ENCODE measurements around the gene CCDC91.
"Not testable (repeated sequence)": the region's sequence is repeated elsewhere in the genome, so short reads cannot be mapped to it uniquely, and the experiment has no call there.

CCDC91 gene

DNA sequence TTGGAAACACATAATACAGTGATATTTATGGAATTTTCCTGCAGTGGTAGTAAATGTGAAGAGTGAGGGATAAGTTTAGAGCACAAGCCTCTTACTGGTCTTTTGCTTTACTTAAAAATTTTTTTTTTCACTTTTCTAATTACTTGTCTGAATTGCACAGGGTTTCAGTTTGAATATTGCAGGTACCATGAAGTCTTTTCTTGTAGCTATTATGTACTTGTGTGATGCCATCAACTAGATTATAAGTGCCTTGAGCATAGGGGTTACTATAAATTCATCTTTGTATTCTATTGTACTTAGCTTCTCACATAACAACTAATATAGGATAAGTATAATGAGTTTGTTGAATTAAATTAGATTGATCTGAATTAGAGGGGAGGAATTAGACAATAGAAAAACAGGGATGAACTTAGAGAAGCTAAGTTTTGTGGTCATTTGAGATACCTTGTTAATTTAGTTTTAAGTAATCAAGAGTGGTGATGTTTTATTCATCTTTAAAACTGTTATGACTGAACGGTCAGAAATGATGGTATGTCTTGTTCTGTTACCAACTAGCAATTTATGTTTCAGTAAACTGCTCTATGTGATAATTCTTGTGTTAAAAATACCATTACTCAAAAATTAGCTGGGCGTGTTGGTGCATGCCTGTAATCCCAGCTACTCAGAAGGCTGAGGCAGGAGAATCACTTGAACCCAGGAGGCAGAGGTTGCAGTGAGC lies 42.1 kb downstream of the CCDC91 start:
- no peak for DNase-seq (ENCODE audit: low spot score)

DNA sequence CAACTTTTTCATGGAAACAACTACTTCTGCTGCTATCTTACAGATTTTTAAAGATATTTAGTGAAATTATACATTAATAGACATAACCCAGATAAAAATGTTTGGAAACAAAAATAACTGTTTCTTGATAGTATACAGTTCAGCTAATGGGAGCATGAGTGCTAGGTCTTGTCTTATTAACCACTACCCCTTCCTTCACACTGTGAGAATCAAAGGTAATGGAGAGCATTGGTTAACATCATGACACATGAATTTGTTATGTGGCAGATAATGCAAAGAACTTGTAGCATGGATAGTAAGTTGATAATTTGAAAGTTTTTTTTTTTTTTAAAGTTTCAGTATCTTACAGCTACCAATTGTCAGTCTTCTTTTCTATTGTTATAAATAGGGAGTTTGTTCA lies 44.2 kb downstream of the CCDC91 start:
- no peak for DNase-seq (ENCODE audit: low spot score)

DNA sequence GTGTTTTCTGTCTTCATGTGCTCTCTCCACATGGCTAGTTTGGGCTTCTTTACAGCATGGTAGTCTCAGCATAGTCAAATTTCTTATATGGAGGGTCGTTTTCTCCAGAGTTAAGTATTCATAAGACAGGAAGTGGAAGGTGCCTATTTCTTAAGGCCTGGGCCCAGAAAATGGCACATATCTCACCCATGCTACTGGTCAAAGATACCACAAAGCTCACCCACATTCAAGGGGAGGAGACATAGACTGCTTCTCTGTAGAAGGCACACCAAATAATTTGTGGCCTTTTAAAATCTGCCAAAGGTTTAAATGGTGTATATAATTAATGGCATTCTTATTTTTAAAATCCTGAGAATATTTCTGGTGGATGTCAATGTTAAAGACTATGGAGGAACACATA lies 44.8 kb downstream of the CCDC91 start:
- no peak for DNase-seq (ENCODE audit: low spot score)

DNA sequence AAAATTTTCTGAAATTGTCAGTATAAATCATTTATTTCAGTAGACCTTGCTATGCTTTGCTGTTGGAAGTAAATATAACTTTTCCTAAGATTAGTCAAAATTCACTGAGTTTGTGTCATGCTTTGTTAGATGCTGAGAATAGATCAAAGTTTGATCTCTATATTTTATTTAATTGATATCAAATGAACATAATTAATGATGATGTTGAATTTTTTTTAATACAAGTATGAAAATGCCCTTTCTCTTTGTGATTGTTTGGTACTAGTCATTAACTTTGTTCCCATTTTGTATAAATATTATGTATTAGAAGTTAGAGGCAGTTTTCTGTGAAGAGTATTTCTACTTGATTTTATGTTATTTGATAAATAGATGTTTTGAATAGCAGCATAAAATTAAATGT lies 45.7 kb downstream of the CCDC91 start:
- DNase-seq (ENCODE audit: low spot score) = no peak

DNA sequence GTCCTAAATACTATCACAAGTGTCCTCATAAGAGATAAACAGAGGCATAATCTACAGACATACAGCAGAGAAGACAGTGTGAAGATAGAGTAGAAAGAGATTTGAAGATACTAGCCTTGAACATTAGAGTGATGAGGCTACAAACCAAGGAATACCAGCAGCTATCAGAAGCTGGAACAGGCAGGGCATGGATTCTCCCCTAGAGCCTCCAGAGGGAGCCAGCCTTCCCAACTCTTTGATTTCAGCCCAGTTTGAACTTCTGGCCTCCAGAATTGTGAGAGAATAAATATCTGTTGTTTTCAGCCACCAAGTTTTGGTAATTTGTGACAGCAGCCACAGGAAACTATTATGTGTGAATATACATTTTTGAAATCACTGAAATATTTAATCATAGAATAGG lies 47.2 kb downstream of the CCDC91 start:
- no peak for DNase-seq (ENCODE audit: low spot score)

DNA sequence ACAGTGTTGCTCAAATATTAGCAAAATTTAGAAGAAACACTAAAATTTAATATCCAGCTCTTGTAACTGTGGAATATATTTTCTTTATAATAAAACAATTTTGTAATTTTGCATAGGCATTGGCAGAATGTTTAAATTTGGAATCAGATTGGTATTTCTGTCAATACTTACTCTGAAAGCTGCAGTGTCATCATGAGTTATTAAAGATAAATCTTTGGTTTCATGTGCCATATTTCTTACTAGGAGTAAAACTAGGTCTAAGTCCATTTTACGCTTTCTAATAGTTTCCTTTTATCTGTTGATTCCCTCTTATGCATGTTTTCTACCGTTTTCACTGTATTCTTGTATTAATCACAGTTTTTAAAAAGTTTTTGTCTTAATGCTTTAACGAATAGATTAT lies 49.7 kb downstream of the CCDC91 start:
- DNase-seq (ENCODE audit: low spot score) = no peak

DNA sequence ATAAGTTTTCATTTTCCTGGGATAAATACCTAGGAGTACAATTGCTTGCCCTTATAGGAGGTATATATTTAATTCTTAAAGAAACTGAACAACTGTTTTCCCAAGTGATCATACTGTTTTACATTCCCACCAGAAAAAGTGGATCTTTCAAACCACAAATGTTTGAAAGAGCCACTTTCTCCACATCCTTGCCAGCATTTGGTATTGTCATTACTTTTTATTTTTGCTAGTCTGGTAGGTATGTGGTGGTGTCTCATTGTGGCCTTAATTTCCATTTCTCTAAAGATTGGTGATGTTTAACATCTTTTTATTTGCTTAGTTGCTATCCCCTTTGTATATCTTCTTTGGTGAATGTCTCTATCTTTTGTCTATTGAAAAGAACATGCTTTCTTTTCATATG lies 50.6 kb downstream of the CCDC91 start:
- DNase-seq (ENCODE audit: low spot score) = no peak

DNA sequence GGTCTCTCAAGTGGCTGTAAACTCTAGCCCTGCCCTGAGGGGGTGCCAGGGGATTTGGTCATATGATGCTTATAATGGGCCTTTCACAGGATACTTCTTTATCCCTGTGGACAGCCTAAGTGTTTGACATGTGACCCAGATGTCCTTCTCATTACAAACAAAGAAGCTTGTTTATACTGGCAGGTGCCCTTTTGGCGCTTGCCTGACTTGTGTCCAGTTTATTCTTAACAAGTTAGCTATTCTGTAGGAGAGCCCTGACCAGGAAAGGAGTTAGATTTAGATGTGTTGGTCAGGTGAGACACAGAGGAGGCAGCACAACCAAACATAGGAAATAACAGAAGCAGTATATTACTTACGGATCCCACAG lies 51.9 kb downstream of the CCDC91 start:
- DNase-seq (ENCODE audit: low spot score) = no peak

DNA sequence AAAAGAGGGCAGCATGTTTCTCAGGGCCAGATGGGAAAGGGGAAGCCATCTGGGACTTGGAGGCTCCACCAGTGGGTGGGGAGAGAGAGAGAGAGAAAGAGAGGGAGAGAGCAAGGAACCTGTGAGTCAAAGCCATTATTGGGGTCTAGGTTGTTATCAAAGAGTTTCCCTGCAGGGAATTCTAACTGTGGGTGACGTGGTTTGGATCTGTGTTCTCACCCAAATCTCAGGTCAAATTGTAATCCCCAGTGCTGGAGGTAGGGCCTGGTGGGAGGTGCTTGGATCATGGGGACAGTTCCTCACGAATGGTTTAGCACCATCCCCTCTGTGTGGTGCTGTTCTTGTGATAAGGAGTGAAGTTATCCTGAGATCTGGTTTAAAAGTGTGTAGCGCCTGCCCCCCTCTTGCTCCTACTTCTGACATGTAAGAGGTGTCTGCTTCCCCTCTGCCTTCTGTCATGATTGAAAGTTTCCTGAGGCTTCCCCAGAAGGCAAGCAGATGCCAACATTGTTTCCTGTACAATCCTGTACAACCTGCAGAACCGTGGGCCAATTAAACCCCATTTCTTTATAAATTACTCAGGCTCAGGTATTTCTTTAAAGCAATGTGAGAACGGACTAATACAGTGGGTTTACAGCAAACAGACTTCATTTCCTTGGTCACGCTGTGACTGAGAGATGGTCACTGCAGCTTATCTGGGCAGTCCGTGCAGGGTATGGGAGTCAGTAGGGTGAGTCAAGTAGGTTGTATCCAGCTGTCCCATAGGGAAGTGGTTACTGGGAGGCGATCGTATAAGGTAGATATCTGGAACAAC lies 52.4 kb downstream of the CCDC91 start:
- no peak for DNase-seq (ENCODE audit: low spot score)

DNA sequence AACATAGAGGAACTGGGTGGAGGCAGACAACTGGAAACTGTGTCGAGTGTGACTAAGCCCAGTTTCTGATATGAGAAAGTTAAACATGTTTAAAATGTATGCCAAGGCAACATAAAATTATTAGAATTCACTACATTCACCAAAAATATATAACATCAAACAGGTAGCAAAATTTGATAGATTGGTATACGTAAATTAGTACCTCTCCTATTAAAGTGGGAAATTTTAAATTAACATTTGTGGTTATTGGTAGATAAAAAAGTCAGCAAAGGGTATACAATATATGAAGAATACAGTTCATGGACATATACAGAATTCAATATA lies 53.0 kb downstream of the CCDC91 start:
- DNase-seq (ENCODE audit: low spot score) = no peak

DNA sequence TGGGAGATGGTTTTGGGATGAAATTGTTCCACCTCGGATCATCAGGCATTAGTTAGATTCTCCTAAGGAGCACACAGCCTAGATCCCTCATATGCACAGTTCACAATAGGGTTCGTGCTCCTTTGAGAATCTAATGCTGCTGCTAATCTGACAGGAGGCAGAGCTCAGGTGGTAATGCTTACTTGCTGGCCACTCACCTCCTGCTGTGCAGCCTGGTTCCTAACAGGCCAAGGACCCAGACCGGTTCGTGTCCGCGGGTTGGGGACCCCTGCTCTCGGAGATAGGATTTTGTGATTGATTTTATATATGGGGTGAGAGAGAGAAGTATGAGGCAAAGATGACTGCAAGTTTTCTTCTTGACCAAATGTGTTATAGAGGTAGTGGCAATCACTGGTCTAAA lies 57.5 kb downstream of the CCDC91 start:
- DNase-seq (ENCODE audit: low spot score) = no peak

DNA sequence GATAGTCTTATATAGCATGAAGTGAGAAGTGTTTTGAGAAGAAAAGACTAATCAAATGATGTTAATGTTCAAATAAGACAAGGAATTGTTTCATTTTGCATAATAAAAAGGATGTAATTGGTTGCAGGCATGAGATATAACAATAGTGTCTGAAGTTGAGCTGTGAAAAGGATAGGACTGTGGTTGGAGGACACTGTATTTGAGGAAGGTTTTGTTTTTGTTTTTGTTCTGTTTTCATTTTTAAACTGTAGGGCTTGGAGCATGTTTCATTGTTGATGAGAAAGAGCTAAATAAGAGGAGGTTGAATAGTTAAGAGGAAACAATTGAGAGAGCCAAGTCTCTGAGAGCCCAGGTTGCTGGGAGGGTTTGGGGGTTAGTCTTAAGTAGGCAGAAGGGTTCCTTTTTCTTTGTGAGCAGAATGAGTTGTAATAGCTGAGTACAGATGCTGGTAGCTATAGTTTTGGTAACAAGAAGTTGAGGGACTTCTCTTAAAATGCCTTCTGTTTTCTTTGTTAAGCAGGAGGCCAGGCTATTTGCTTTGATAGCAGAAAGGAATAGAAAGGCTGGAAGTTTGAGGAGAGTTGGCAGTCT lies 58.4 kb downstream of the CCDC91 start:
- no peak for DNase-seq (ENCODE audit: low spot score)

DNA sequence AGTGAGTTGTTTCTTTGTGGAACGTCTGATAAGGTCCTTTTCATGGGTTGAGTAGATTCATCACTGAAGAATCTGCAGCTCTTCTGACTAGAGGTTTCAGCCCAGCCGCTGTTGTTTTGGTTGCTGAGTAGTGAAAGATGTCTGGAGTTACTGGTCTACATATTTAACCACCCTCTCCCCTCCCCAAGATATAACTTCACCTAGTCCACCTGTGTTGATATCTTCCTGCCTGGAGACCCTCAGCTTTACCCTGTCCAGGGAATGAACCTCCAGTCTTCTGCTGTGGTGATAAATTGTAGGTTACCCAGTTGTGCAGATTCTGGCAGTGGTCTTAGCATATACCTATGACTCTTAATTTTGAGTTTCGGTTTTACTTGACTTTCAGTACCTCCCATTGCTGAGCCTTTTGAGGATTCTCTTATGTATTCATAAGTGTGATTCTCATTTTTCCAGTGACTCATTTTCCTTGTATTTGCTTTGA lies 62.9 kb downstream of the CCDC91 start:
- DNase-seq (ENCODE audit: low spot score) = no peak

DNA sequence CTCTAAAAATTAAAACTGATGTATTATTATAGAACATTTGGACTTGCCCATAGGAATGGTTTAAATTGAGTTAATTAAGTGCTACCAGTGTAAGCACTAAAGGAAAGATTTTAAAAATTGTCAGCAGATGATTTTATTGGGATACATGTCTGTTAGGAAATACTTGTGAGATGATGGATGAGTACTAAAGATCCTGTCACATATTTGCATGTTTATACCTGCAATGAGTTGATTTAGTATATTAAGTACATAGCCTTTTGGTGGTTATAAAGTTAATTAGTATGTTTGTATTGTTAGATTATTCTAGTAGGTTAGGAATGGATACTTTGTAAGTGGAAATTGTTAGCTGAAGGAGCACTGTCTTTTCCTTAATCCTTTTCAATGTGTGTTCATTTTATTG lies 67.2 kb downstream of the CCDC91 start:
- no peak for DNase-seq (ENCODE audit: low spot score)

DNA sequence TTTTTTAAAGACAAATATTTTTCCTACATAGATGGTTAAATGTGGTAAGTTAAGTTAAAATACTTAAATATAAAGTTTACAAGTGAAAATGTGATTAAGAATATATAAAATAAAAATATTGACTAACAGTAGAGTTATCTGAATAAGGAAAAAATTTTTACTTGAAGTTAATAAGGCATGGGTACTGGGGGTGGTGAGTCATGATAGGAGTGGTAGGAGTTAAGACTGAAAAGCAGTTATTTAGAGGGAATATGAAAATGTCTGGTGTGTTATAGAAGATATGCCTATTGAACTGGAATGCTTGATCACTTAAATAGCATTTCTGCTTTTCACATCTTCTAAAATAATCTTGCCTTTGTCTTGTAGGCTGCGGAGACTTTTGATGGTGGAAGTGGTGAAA lies 68.7 kb downstream of the CCDC91 start:
- DNase-seq (ENCODE audit: low spot score) = no peak

DNA sequence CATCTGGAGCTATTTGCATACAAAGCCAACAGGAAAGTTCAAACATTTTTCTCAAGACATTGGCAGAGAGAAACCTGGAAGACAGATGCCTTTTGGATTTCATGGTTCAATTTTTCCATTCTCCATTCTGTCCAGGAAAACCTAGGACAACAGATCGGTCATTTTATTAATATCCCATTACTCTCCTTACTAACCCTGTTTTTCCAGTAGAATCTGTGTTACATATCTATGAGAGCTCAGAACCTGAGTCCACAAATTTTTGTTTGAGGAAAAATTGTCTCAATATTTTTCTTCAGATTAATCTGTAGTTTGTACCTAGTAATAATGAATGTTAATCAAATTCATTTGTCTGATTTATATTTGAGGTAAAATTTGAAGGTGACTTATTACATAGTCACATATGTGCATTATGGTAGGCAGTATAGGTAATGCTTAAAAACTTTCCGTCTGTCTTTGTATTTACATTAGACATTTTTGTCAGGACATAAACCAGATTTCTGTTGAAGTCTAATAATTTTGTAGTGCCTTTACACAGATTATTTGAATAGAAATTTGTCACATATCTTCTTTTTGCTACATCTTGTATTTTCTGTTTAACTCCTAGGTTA lies 75.3 kb downstream of the CCDC91 start:
- DNase-seq (ENCODE audit: low spot score) = no peak

DNA sequence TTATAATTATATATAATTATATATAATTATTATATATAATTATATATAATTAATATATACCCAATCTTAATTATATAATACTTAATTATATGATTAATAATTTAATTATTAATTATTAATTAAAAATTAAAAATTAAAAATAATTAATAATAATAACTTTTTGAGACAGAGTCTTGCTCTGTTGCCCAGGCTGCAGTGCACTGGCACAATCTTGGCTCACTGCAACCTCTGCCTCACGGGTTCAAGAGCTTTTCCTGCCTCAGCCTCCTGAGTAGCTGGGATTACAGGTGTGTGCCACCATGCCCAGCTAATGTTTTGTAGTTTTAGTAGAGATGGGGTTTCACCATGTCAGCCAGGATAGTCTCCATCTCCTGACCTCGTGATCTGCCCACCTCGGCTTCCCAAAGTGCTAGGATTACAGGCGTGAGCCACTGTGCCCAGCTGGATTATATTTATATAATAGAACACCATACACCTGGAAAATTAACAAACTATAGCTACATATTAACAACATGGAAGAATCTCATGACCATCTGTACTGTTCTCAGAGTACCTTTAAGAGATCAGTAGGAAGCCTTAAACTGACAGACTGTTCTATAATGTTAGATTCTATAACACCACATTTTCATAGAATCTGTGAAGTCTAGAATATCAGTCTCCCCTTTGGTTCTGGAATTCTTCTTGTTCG lies 77.8 kb downstream of the CCDC91 start:
- not testable (repeated sequence) for DNase-seq (ENCODE audit: low spot score)

DNA sequence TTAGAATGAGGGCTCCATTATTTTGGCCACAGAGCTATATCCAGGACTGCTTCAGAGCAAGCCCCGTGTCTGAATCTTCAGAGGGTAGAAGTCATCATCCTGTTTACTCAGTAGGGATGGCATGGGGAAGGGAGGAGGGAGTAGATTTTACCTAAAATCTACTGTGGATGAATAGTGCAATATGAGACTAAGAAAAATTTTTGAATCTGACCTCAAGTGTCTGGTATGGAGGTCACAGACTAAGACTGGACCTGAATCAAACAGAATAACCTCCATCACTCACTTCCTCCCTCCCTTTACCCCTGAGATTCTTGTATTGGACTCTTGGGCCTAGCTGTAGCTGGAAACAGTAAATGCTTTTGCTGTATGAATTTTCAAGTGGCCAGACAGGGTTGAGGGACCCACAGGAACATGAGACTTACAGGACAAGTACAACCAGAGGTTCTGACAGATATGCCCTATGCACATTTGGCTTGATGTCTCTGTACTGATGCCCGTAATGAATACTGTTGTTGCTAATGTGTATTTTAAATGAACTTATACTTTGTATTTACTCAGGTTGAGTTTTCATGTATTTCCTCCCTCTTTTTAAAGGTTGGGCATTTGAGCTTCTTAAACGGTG lies 78.5 kb downstream of the CCDC91 start:
- DNase-seq (ENCODE audit: low spot score) = no peak

DNA sequence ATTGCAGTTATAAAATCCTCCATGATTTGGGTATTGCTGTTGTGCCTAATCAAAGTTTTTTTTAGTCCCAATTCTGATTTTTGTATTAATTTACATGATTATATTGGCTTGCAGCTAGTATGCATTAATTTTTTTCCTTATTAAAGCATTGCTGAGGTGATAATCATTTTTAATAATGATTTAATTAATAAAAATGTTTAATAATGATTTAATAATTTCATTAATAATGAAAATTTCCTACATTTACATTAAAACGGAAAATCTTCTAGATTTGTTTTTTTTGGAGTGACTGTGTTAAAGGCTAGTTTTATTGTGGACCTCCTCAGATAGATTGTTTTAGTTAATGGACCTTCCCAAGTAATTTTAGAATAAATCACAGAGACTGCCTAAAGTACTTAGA lies 79.6 kb downstream of the CCDC91 start:
- no peak for DNase-seq (ENCODE audit: low spot score)

DNA sequence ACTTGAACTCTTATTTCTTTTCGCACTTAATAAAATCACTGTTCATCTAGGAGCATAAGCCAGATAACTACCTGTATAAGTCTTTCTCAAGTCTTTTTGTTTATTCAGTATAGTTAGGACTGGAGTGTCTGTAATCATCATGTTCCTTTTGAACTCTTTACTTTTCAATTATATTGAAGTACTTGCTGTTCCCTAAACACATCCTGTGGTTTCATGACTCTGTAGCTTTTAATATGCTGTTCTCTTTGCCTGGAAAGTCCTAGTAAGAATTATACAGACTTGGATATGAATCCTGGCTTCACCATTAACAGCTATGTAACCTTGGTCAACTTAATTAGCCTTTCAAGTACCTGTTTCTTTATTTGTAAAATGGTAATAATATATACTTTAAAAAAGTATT lies 88.2 kb downstream of the CCDC91 start:
- no peak for DNase-seq (ENCODE audit: low spot score)

DNA sequence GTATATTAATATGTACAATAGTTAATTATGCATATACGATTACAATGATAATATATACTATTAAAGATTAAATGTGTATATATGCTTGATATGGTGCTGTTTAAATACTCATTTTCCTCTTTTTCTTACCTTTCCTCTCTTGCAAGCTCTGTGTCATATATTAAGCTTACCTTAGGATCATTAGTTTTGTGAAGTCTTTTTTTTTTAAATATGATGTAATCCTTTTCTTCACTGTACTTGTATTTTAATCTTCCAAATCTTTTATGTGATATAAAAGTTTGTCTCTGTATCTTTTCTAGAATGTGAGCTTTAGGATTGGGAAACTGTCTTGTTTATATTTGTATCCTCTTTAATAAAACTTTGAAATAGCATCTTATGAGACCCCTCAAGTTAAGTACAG lies 88.7 kb downstream of the CCDC91 start:
- DNase-seq (ENCODE audit: low spot score) = no peak

DNA sequence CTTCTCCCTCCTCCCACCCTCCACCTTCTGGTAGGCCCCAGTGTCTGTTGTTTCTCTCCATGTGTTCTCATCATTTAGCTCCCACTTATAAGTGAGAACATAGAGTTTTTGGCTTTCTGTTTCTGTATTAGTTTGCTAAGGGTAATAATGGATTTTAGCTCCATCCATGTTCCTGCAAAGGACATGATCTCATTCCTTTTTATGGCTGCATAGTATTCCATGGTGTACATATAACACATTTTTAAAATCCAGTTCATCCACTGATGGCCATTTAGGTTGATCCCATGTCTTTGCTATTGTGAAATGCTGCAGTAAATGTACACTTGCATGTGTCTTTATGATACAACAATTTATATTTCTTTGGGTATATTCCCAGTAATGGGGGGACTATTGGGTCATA lies 96.1 kb downstream of the CCDC91 start:
- no peak for DNase-seq (ENCODE audit: low spot score)
